GM10266 (cell line): ENCODE results near the gene KCNK17.

Source experiments
- DNase-seq: peaks from one replicate; pipeline ENCODE4 v3.0.0; 2012; ENCODE audit errors: extremely low spot score
- CTCF ChIP-seq: IDR thresholded peaks from 2 replicates; pipeline ENCODE4 v1.5.1; 2012; ENCODE audit warnings: mild to moderate bottlenecking, low read depth; ENCODE audit not compliant: control insufficient read depth, insufficient read depth; ENCODE audit errors: missing control alignments

Gene KCNK17

GRCh38 chr6:39314273-39314795, at the start of gene KCNK17:
TSS of gene KCNK17 (minus strand) at chr6:39314419. CDS start at chr6:39314320, 99 bp downstream.
- no peak for DNase-seq
- TF ChIP-seq CTCF, result no peak

GRCh38 chr6:39363280-39363679, 49.1 kb upstream of the KCNK17 start:
- no peak for DNase-seq
- no peak for TF ChIP-seq CTCF

GRCh38 chr6:39362487-39362865, 48.3 kb upstream of the KCNK17 start:
- DNase-seq, result no peak
- no peak for TF ChIP-seq CTCF

- peak; percentile 87 for TF ChIP-seq CTCF
These were observed 47.7 kb upstream of the KCNK17 start for GRCh38 chr6:39361657-39362486.

GRCh38 chr6:39360378-39360777, 46.2 kb upstream of the KCNK17 start:
- TF ChIP-seq CTCF, result no peak
- DNase-seq, result no peak

More at GRCh38 chr6:39361657-39362486, 47.7 kb upstream of the KCNK17 start:
- DNase-seq, result peak; percentile 73

GRCh38 chr6:39357998-39358686, 43.9 kb upstream of the KCNK17 start:
- DNase-seq, result no peak
- no peak for TF ChIP-seq CTCF
